PC-9 (cell line): Measurements from ENCODE around the gene SRSF3. TPM values are rescaled to one million over a fixed set of nuclear protein-coding genes. Genes with fewer than 3 reads are reported as not detected.
"Not testable (repeated sequence)": the region's sequence is repeated elsewhere in the genome, so short reads cannot be mapped to it uniquely, and the experiment has no call there.

ENCODE experiments used
- BruUV-seq: library from RNA; stranded (reverse); fragments of 400-500 nt; replicated peaks from 2 replicates; lab custom pipeline; 2021; lab: Mats Ljungman, UMichigan
- CTCF ChIA-PET: fragments of 300-600 bp; sonication (Branson Sonifier 250); formaldehyde crosslinking; loops from one replicate; lab custom pipeline; 2022; ENCODE audit warnings: antibody characterized with exemption; lab: Charles Lee
- POLR2A ChIA-PET: fragments of 300-600 bp; sonication (Branson Sonifier 250); formaldehyde crosslinking; loops from one replicate; lab custom pipeline; 2022; ENCODE audit warnings: antibody characterized with exemption; ENCODE audit not compliant: unreplicated experiment; lab: Charles Lee
- DNase-seq, 2 experiments: peaks; one replicate each; pipeline versions ENCODE4 v3.0.0 to v3.0.0-alpha.2; 2015 to 2022; ENCODE audit warnings: mixed read lengths in 1 of 2
- H2AFZ ChIP-seq: fragments of 200-600 bp; sonication (generic); 2 replicates; pipeline ENCODE4 v1.8.1; 2017; ENCODE audit warnings: antibody characterized with exemption
- H3F3A ChIP-seq: fragments of 200-600 bp; sonication (generic); 2 replicates; pipeline ENCODE4 v1.8.1; 2017; ENCODE audit warnings: antibody characterized with exemption, mild to moderate bottlenecking, low read depth; ENCODE audit not compliant: insufficient read depth
- H3K27ac ChIP-seq: fragments of 200-600 bp; sonication (generic); 2 replicates; pipeline ENCODE4 v1.6.1; 2016; ENCODE audit warnings: mixed run types
- H3K27me3 ChIP-seq: fragments of 200-600 bp; sonication (generic); 2 replicates; pipeline ENCODE4 v1.6.1; 2016; ENCODE audit warnings: low read depth, mixed run types; ENCODE audit not compliant: insufficient read depth
- H3K36me3 ChIP-seq: fragments of 200-600 bp; sonication (generic); 2 replicates; pipeline ENCODE4 v1.6.1; 2016; ENCODE audit warnings: low read depth, mixed run types
- H3K4me1 ChIP-seq: fragments of 200-600 bp; sonication (generic); replicated peaks from 2 replicates; pipeline ENCODE4 v1.6.1; 2016; ENCODE audit warnings: mixed run types; ENCODE audit not compliant: insufficient read depth
- H3K4me2 ChIP-seq: fragments of 200-600 bp; sonication (generic); 2 replicates; pipeline ENCODE4 v1.6.1; 2017; ENCODE audit warnings: mixed run types
- H3K4me3 ChIP-seq: fragments of 200-600 bp; sonication (generic); 2 replicates; pipeline ENCODE4 v1.6.1; 2016; ENCODE audit warnings: mixed run types
- H3K79me2 ChIP-seq: fragments of 200-600 bp; sonication (generic); 2 replicates; pipeline ENCODE4 v1.6.1; 2017; ENCODE audit warnings: low read depth, mixed run types
- H3K9me2 ChIP-seq: fragments of 200-600 bp; sonication (generic); 2 replicates; pipeline ENCODE4 v1.8.1; 2017; ENCODE audit warnings: mild to moderate bottlenecking; ENCODE audit not compliant: insufficient read depth
- H3K9me3 ChIP-seq: fragments of 200-600 bp; sonication (generic); 2 replicates; pipeline ENCODE4 v1.8.1; 2016; ENCODE audit warnings: low read depth; ENCODE audit not compliant: insufficient read depth
- H4K20me1 ChIP-seq: fragments of 200-600 bp; sonication (generic); 2 replicates; pipeline ENCODE4 v1.8.1; 2017; ENCODE audit not compliant: insufficient read depth
- EZH2 ChIP-seq: fragments of 200-600 bp; sonication (generic); IDR thresholded peaks from 2 replicates; pipeline ENCODE4 v1.8.0; 2017; ENCODE audit warnings: antibody characterized with exemption, low read depth
- intact Hi-C: fragments of 100-400 bp; cut with micrococcal nuclease; formaldehyde crosslinking; loops from one replicate; pipeline ENCODE4 v1.10.0; 2022; ENCODE audit not compliant: unreplicated experiment
- total RNA-seq: library from RNA; stranded (reverse); gene quantifications from 2 replicates; pipeline ENCODE4 v1.2.3, GENCODE V29; 2021
- TF ChIP-seq, protein P1 (sequence below): fragments of 200-600 bp; sonication (generic); conservative IDR thresholded peaks from 2 replicates; pipeline ENCODE4 v1.6.1; 2017; ENCODE audit warnings: mixed run types, antibody characterized with exemption, mild to moderate bottlenecking, moderate library complexity

SRSF3 gene
- total RNA-seq, 1 experiment from 2014 or later, result 278 TPM

DNA sequence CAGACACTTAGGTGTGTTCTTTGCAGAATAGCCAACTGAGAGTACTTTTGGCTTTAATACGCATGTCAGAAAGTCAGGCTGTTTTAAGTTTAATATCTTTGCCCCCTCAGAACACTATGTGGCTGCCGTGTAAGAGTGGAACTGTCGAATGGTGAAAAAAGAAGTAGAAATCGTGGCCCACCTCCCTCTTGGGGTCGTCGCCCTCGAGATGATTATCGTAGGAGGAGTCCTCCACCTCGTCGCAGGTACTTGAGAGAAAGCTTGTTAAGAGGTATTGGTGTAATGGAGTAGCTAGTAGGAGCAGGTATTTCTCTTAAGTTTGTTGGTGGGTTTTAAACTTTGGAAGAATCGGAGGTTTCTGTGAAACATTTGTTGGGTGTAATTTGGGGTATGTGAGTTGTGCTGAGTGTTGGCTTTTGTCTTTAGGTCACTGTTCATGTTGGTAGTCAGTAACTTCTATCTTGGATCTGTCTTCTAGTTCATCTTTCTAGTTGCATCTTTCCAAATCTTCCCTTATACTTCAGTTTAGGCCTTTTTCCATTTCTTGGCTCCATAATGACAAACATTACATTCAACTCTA is 4.7 kb downstream of the SRSF3 start:
- no peak for DNase-seq
- 0 out of 2 replicates have a peak overlapping the region, but pooled peaks have one; percentile 22 for H3K27ac ChIP-seq

GRCh38 chr6:36599791-36600209 is 5.6 kb downstream of the SRSF3 start:
- DNase-seq, result no peak
- Histone ChIP-seq H3K36me3 (peaks cover 95% of the 10 kb centered on the region), H3F3A (peaks cover 99% of the 10 kb centered on the region), H2AFZ (no peak overlapping the region), H3K4me2 (peak overlapping the region; percentile 25; the same call in 1 of the 2 replicates), H3K79me2 (peaks cover 100% of the 10 kb centered on the region), H3K27me3 (no peaks in the 10 kb centered on the region), H3K4me3 (no peak overlapping the region), H3K27ac (0 out of 2 replicates have a peak overlapping the region, but pooled peaks have one; percentile 22), H3K9me3 (no peaks in the 10 kb centered on the region), H3K9me2 (no peaks in the 10 kb centered on the region), H4K20me1 (peaks cover 100% of the 10 kb centered on the region), H3K4me1 (peaks cover 55% of the 10 kb centered on the region)
- ChIA-PET POLR2A (interaction anchor here (0.7 kb wide), 1 partner anchor 26 kb away, joined by 4 read pairs; no protein-coding TSS in a partner anchor), CTCF (no interaction called here)
- intact Hi-C loops, result no loop called here
- BruUV-seq, result no TSS peak
- TF ChIP-seq, protein P1, sequence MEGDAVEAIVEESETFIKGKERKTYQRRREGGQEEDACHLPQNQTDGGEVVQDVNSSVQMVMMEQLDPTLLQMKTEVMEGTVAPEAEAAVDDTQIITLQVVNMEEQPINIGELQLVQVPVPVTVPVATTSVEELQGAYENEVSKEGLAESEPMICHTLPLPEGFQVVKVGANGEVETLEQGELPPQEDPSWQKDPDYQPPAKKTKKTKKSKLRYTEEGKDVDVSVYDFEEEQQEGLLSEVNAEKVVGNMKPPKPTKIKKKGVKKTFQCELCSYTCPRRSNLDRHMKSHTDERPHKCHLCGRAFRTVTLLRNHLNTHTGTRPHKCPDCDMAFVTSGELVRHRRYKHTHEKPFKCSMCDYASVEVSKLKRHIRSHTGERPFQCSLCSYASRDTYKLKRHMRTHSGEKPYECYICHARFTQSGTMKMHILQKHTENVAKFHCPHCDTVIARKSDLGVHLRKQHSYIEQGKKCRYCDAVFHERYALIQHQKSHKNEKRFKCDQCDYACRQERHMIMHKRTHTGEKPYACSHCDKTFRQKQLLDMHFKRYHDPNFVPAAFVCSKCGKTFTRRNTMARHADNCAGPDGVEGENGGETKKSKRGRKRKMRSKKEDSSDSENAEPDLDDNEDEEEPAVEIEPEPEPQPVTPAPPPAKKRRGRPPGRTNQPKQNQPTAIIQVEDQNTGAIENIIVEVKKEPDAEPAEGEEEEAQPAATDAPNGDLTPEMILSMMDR, result no peak
- no peak for TF ChIP-seq EZH2

More for the DNA sequence above, 4.7 kb downstream of the SRSF3 start:
- Histone ChIP-seq H3K27me3 (no peaks in the 10 kb centered on the region), H3K9me2 (no peaks in the 10 kb centered on the region), H3K4me1 (peaks cover 51% of the 10 kb centered on the region), H4K20me1 (peaks cover 92% of the 10 kb centered on the region), H3K4me2 (peak overlapping the region; percentile 94), H3K4me3 (peak overlapping the region; percentile 16; the same call in 1 of the 2 replicates), H3K36me3 (peaks cover 88% of the 10 kb centered on the region), H3F3A (peaks cover 94% of the 10 kb centered on the region), H3K79me2 (peaks cover 97% of the 10 kb centered on the region), H3K9me3 (no peaks in the 10 kb centered on the region), H2AFZ (no peak overlapping the region)
- BruUV-seq, result no TSS peak
- ChIA-PET POLR2A (interaction anchor here (0.6 kb wide), 1 partner anchor 125 kb away, joined by 13 read pairs; no protein-coding TSS in a partner anchor), CTCF (no interaction called here)
- TF ChIP-seq, protein P1, result no peak
- no peak for TF ChIP-seq EZH2
- intact Hi-C loops, result no loop called here

GRCh38 chr6:36600564-36601146 is 6.5 kb downstream of the SRSF3 start:
- DNase-seq, result peak in 1 of 2 experiments; percentile 32
- intact Hi-C loops, result no loop called here
- TF ChIP-seq, protein P1, result no peak
- no peak for TF ChIP-seq EZH2
- POLR2A ChIA-PET, result interaction anchor here (0.7 kb wide), 1 partner anchor 81 kb away, joined by 3 read pairs; no protein-coding TSS in a partner anchor
- no peaks in the 10 kb centered on the region for H3K9me3 ChIP-seq
- H3K36me3 ChIP-seq, result peaks cover 96% of the 10 kb centered on the region
- peak overlapping the region; percentile 33 for H3K27ac ChIP-seq
- CTCF ChIA-PET, result interaction anchor here (0.6 to 0.7 kb wide), 2 partner anchors 320 to 373 kb away, joined by 5 to 10 read pairs; no protein-coding TSS in a partner anchor
- H4K20me1 ChIP-seq, result peaks cover 100% of the 10 kb centered on the region
- no peaks in the 10 kb centered on the region for H3K9me2 ChIP-seq
- H3K4me3 ChIP-seq, result no peak overlapping the region
- no peak overlapping the region for H2AFZ ChIP-seq
- peaks cover 100% of the 10 kb centered on the region for H3K79me2 ChIP-seq
- peak overlapping the region; percentile 25; the same call in 1 of the 2 replicates for H3K4me2 ChIP-seq
- H3K4me1 ChIP-seq, result peaks cover 56% of the 10 kb centered on the region
- H3K27me3 ChIP-seq, result no peaks in the 10 kb centered on the region
- peaks cover 99% of the 10 kb centered on the region for H3F3A ChIP-seq
- BruUV-seq, result no TSS peak

GRCh38 chr6:36601818-36602217 is 7.7 kb downstream of the SRSF3 start:
- H3K27me3 ChIP-seq, CTCF ChIA-PET, H3K4me2 ChIP-seq, DNase-seq, intact Hi-C loops, BruUV-seq, H3K9me2 ChIP-seq, H3K4me3 ChIP-seq, POLR2A ChIA-PET, H2AFZ ChIP-seq, H3K9me3 ChIP-seq: not testable (repeated sequence)
- Histone ChIP-seq H3K79me2 (peaks cover 93% of the 10 kb centered on the region), H3K27ac (peak overlapping the region; percentile 33; the same call in 1 of the 2 replicates), H3K4me1 (peaks cover 52% of the 10 kb centered on the region), H3F3A (peaks cover 99% of the 10 kb centered on the region), H4K20me1 (peaks cover 98% of the 10 kb centered on the region), H3K36me3 (peaks cover 93% of the 10 kb centered on the region)
